IMR-90 (cell line): ENCODE measurements around the gene TIGD1. TPM values are rescaled to one million over a fixed set of nuclear protein-coding genes. Genes with fewer than 3 reads are reported as not detected.

Experiments used
- ATAC-seq: fragments of 200-7000 bp; cut with Tn5 transposase; 2 replicates; pipeline ENCODE4 v1.9.1; 2020; ENCODE audit warnings: low read depth, mild to moderate bottlenecking, moderate library complexity
- BruUV-seq: library from RNA; stranded (reverse); fragments of 400-500 nt; replicated peaks from 2 replicates; lab custom pipeline; 2021; lab: Mats Ljungman, UMichigan
- CTCF ChIA-PET: fragments of 300-600 bp; formaldehyde crosslinking; extraction: SDS; loops from one replicate; lab custom pipeline; 2021; ENCODE audit warnings: antibody characterized with exemption; lab: Yijun Ruan, JAX
- POLR2A ChIA-PET: fragments of 300-600 bp; sonication (Branson Sonifier 250); formaldehyde crosslinking; loops from one replicate; lab custom pipeline; 2022; ENCODE audit warnings: antibody characterized with exemption; ENCODE audit not compliant: unreplicated experiment; lab: Charles Lee
- DNase-seq: peaks from one replicate; pipeline ENCODE4 v3.0.0; 2013
- H2AFZ ChIP-seq: replicated peaks from 2 replicates; pipeline ENCODE3; 2013; ENCODE audit warnings: low read length, mild to moderate bottlenecking; ENCODE audit not compliant: poor library complexity
- H2AK5ac ChIP-seq: 2 replicates; pipeline ENCODE4 v1.6.1; 2013; ENCODE audit warnings: low read depth, low read length, inconsistent platforms
- H2AK9ac ChIP-seq: replicated peaks from 2 replicates; pipeline ENCODE3; 2013; ENCODE audit warnings: mild to moderate bottlenecking, low read depth, low read length, moderate library complexity; ENCODE audit not compliant: poor library complexity
- H2BK120ac ChIP-seq: 2 replicates; pipeline ENCODE4 v1.6.1; 2013; ENCODE audit warnings: low read depth, low read length, inconsistent platforms
- H2BK15ac ChIP-seq: 3 replicates; pipeline ENCODE4 v1.6.1; 2013; ENCODE audit warnings: low read depth, low read length, inconsistent platforms
- H2BK20ac ChIP-seq: 2 replicates; pipeline ENCODE4 v1.6.1; 2013; ENCODE audit warnings: low read depth, mild to moderate bottlenecking, inconsistent platforms, low read length, moderate library complexity
- H2BK5ac ChIP-seq: 2 replicates; pipeline ENCODE4 v1.6.1; 2013; ENCODE audit warnings: mild to moderate bottlenecking, low read depth, low read length, inconsistent platforms; ENCODE audit not compliant: poor library complexity, severe bottlenecking
- H3K14ac ChIP-seq: replicated peaks from 2 replicates; pipeline ENCODE4 v1.6.1; 2013; ENCODE audit warnings: low read depth, low read length, inconsistent platforms
- H3K18ac ChIP-seq: 2 replicates; pipeline ENCODE4 v1.6.1; 2013; ENCODE audit warnings: low read depth, low read length, control low read depth
- H3K23ac ChIP-seq: 2 replicates; pipeline ENCODE4 v1.6.1; 2013; ENCODE audit warnings: low read depth, low read length, inconsistent platforms
- H3K27ac ChIP-seq: 2 replicates; pipeline ENCODE4 v1.5.1; 2013; ENCODE audit warnings: mild to moderate bottlenecking, control low read depth, low read length; ENCODE audit not compliant: insufficient read depth
- H3K27me3 ChIP-seq: 2 replicates; pipeline ENCODE4 v1.6.1; 2013; ENCODE audit warnings: low read length; ENCODE audit not compliant: control insufficient read depth, insufficient read depth
- H3K36me3 ChIP-seq: 2 replicates; pipeline ENCODE4 v1.6.1; 2013; ENCODE audit warnings: low read length, mixed read lengths; ENCODE audit not compliant: control insufficient read depth, insufficient read depth
- H3K4ac ChIP-seq: 2 replicates; pipeline ENCODE4 v1.6.1; 2013; ENCODE audit warnings: low read depth, low read length, inconsistent platforms
- H3K4me1 ChIP-seq: 2 replicates; pipeline ENCODE4 v1.6.1; 2013; ENCODE audit warnings: low read length, mixed read lengths; ENCODE audit not compliant: control insufficient read depth, insufficient read depth
- H3K4me2 ChIP-seq: 2 replicates; pipeline ENCODE4 v1.6.1; 2013; ENCODE audit warnings: low read depth, mild to moderate bottlenecking, control low read depth, low read length, moderate library complexity
- H3K4me3 ChIP-seq: 2 replicates; pipeline ENCODE4 v1.5.1; 2013; ENCODE audit warnings: low read depth, mild to moderate bottlenecking, control low read depth, low read length, moderate library complexity; ENCODE audit not compliant: insufficient read depth
- H3K56ac ChIP-seq: 2 replicates; pipeline ENCODE4 v1.6.1; 2013; ENCODE audit warnings: low read length, inconsistent platforms; ENCODE audit not compliant: insufficient read depth; ENCODE audit errors: extremely low read depth
- H3K79me1 ChIP-seq, 2 experiments: 2 replicates each; pipeline ENCODE4 v1.6.1; 2013; ENCODE audit warnings: low read length in 2 of 2, inconsistent platforms in 1 of 2, low read depth in 1 of 2
- H3K9ac ChIP-seq: 2 replicates; pipeline ENCODE4 v1.6.1; 2013; ENCODE audit warnings: low read depth, low read length, control low read depth
- H3K9me1 ChIP-seq: 2 replicates; pipeline ENCODE4 v1.6.1; 2013; ENCODE audit warnings: low read length, inconsistent platforms; ENCODE audit not compliant: insufficient read depth
- H3K9me3 ChIP-seq: 2 replicates; pipeline ENCODE4 v1.6.1; 2013; ENCODE audit warnings: low read length; ENCODE audit not compliant: control insufficient read depth, insufficient read depth
- H4K20me1 ChIP-seq: 2 replicates; pipeline ENCODE4 v1.6.1; 2013; ENCODE audit warnings: low read length, inconsistent platforms; ENCODE audit not compliant: insufficient read depth
- H4K5ac ChIP-seq: 2 replicates; pipeline ENCODE4 v1.6.1; 2013; ENCODE audit warnings: mild to moderate bottlenecking, low read depth, low read length, control low read depth
- H4K8ac ChIP-seq, 2 experiments: 2 replicates each; pipeline ENCODE4 v1.6.1; 2013; ENCODE audit warnings: low read depth in 2 of 2, low read length in 2 of 2, control low read depth in 1 of 2, inconsistent platforms in 1 of 2
- H4K91ac ChIP-seq: 2 replicates; pipeline ENCODE4 v1.6.1; 2013; ENCODE audit warnings: low read depth, low read length, inconsistent platforms; ENCODE audit not compliant: insufficient read depth
- BHLHE40 ChIP-seq: fragments of 150-350 bp; IDR thresholded peaks from 2 replicates; pipeline ENCODE4 v1.6.1; 2016; ENCODE audit warnings: mild to moderate bottlenecking, low read depth, low read length
- MAFK ChIP-seq: IDR thresholded peaks from 2 replicates; pipeline ENCODE4 v1.6.1; 2012; ENCODE audit warnings: low read depth, low read length, improper control_type of control experiment
- MAZ ChIP-seq: IDR thresholded peaks from 2 replicates; pipeline ENCODE4 v1.6.1; 2012; ENCODE audit warnings: low read depth, mild to moderate bottlenecking, low read length, improper control_type of control experiment, moderate library complexity, borderline replicate concordance
- POLR2A ChIP-seq: IDR thresholded peaks from 2 replicates; pipeline ENCODE4 v1.6.1; 2012; ENCODE audit warnings: mild to moderate bottlenecking, low read depth, low read length
- RAD21 ChIP-seq: IDR thresholded peaks from 2 replicates; pipeline ENCODE4 v1.6.1; 2012; ENCODE audit warnings: low read length, improper control_type of control experiment
- RCOR1 ChIP-seq: IDR thresholded peaks from 2 replicates; pipeline ENCODE4 v1.6.1; 2012; ENCODE audit warnings: mild to moderate bottlenecking, low read length, improper control_type of control experiment; ENCODE audit not compliant: insufficient replicate concordance
- WGBS, 2 experiments: methylation state at CpG; one replicate each; pipeline versions ENCODE4 v1.1.5 to v1.1.7; 2013; ENCODE audit warnings: missing lambda C conversion rate in 2 of 2; ENCODE audit not compliant: insufficient read length in 1 of 2; ENCODE audit errors: extremely low coverage in 2 of 2; 5-methylcytosine and 5-hydroxymethylcytosine counted together
- dilution Hi-C: fragments of 300-500 bp; cut with HindIII; formaldehyde crosslinking; loops from one replicate; pipeline ENCODE4 v1.14.3; 2018; ENCODE audit warnings: low sequenced_read_pairs; ENCODE audit not compliant: unreplicated experiment
- in situ Hi-C: fragments of 300-500 bp; cut with MboI; formaldehyde crosslinking; loops from 3 replicates; pipeline ENCODE4 v1.14.3; 2019; ENCODE audit warnings: low sequenced_read_pairs, inconsistent platforms, mixed read lengths
- intact Hi-C: fragments of 100-400 bp; cut with micrococcal nuclease; formaldehyde crosslinking; loops from 2 replicates; pipeline ENCODE4 v1.10.0; 2022
- polyA plus RNA-seq, 3 experiments: library from polyadenylated mRNA; depleted of rRNA; stranded (reverse); fragments of >200 nt; gene quantifications; 2 replicates each; pipeline ENCODE4 v1.2.3, GENCODE V29; 2012; ENCODE audit warnings: low replicate concordance in 1 of 3
- total RNA-seq: library from RNA; depleted of rRNA; stranded (reverse); fragments of >200 nt; gene quantifications from 2 replicates; pipeline ENCODE4 v1.2.3, GENCODE V29; 2012
- TF ChIP-seq, protein P1 (sequence below): conservative IDR thresholded peaks from 2 replicates; pipeline ENCODE4 v1.5.1; 2012; ENCODE audit warnings: mild to moderate bottlenecking, low read depth, low read length, improper control_type of control experiment
- TF ChIP-seq, protein P2 (sequence below): fragments of 150-350 bp; IDR thresholded peaks from 2 replicates; pipeline ENCODE4 v1.6.1; 2016; ENCODE audit warnings: low read depth, mild to moderate bottlenecking, low read length, moderate library complexity, borderline replicate concordance

Gene TIGD1
- total and polyA plus RNA-seq, 2 of the 4 experiments (the other 2 are of a cell fraction): 2.7 to 2.9 TPM

DNA sequence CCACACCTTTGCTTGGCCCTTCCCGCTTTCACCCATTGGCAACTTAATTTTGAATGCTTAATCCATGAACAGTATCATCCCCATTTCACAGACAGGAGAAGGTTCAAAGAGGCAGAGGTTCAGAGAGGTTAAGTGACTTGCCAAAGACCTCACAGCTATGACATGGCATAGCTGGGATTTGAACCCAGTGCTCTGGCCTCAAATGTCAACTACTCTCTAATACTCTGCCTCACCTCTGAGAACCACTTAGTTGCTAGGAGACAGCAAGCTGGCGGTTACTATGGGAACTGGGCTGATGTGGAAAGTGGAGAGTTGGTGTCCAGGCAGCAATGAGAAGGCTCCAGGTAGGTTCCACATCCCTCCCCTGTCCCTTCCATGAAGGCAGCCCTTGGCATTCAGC, 45.9 kb downstream of the TIGD1 start:
- Histone ChIP-seq H3K9me1 (no peaks in the 10 kb centered on the region), H2AK9ac (no peak overlapping the region), H2BK15ac (no peak overlapping the region), H3K36me3 (no peaks in the 10 kb centered on the region), H3K23ac (no peak overlapping the region), H3K18ac (no peak overlapping the region), H4K20me1 (no peaks in the 10 kb centered on the region), H3K9me3 (no peaks in the 10 kb centered on the region), H2BK120ac (no peak overlapping the region), H3K56ac (no peak overlapping the region), H2AFZ (no peak overlapping the region), H2BK20ac (no peak overlapping the region), H3K4ac (no peak overlapping the region), H3K4me2 (no peak overlapping the region), H3K4me3 (no peak overlapping the region), H2AK5ac (no peak overlapping the region), H4K91ac (no peak overlapping the region), H2BK5ac (no peak overlapping the region), H3K27me3 (peaks cover 63% of the 10 kb centered on the region), H3K9ac (no peak overlapping the region), H3K79me1 (no peaks in the 10 kb centered on the region), H3K27ac (no peak overlapping the region), H4K8ac (no peak overlapping the region), H4K5ac (no peak overlapping the region), H3K4me1 (no peaks in the 10 kb centered on the region), H3K14ac (no peak overlapping the region)
- ATAC-seq: no peak
- ChIA-PET POLR2A (no interaction called here), CTCF (no interaction called here)
- dilution Hi-C loops (no loop called here), intact Hi-C loops (loop anchor here (10.0 kb wide), 1 partner anchor 600 kb away; no protein-coding TSS in a partner anchor), in situ Hi-C loops (no loop called here)
- DNase-seq: no peak
- no peak for TF ChIP-seq BHLHE40
- TF ChIP-seq, protein P1, sequence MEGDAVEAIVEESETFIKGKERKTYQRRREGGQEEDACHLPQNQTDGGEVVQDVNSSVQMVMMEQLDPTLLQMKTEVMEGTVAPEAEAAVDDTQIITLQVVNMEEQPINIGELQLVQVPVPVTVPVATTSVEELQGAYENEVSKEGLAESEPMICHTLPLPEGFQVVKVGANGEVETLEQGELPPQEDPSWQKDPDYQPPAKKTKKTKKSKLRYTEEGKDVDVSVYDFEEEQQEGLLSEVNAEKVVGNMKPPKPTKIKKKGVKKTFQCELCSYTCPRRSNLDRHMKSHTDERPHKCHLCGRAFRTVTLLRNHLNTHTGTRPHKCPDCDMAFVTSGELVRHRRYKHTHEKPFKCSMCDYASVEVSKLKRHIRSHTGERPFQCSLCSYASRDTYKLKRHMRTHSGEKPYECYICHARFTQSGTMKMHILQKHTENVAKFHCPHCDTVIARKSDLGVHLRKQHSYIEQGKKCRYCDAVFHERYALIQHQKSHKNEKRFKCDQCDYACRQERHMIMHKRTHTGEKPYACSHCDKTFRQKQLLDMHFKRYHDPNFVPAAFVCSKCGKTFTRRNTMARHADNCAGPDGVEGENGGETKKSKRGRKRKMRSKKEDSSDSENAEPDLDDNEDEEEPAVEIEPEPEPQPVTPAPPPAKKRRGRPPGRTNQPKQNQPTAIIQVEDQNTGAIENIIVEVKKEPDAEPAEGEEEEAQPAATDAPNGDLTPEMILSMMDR: no peak
- TF ChIP-seq MAFK: no peak
- no peak for TF ChIP-seq MAZ
- TF ChIP-seq, protein P2, sequence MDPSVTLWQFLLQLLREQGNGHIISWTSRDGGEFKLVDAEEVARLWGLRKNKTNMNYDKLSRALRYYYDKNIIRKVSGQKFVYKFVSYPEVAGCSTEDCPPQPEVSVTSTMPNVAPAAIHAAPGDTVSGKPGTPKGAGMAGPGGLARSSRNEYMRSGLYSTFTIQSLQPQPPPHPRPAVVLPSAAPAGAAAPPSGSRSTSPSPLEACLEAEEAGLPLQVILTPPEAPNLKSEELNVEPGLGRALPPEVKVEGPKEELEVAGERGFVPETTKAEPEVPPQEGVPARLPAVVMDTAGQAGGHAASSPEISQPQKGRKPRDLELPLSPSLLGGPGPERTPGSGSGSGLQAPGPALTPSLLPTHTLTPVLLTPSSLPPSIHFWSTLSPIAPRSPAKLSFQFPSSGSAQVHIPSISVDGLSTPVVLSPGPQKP: no peak
- TF ChIP-seq RCOR1: no peak
- TF ChIP-seq POLR2A: no peak
- TF ChIP-seq RAD21: no peak
- no CpG with 5 or more reads among the region's 2 CpGs for WGBS, 2 experiments
- BruUV-seq: no TSS peak
